ENCODE results near the gene MSRB3.

Gene MSRB3

DNA sequence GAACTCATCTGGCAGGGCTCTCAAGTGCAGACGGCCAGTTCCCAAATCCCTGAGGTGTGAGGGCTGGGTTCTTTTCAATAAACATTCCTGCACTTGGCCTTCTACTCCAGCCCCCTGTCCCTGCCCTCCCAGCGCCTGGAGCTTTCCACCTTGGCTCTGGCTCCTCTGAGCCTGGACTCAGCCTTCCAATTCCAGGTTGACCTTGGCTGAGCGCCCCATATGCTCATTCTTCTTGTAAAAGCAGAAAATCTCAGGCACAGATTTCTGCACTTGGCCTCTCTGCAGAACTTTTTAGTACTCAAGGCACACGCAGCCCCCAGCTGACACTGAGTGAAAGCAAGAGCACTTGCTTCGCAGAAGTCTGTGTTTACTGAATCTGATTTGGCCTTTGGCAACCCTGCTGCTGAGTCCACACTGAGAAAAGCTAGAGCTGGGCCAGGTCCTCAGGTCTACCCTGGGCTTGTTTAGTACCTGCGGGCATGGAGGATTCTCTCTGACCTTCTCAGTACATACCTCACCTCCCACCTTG is 222.7 kb downstream of the MSRB3 start:
- no peak for DNase-seq

DNA sequence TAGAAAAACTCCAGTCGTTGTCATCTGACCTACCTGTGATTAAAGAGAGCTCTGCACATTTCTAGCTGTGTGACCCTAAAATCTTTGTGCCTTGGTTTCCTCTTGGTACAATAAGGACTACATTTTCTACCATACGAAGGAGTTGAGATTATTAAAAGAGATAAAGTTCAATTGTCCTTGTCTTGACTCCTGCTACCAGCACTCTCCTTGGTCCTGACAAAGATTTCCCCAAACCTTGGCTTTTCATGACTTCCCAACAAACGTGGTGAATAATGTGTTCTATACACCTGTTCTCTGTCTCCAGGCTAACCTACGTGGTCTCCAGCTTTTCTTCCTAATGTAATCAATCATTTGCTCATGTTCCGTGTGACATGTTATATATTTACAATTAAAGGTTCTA is 223.5 kb downstream of the MSRB3 start:
- DNase-seq: no peak

DNA sequence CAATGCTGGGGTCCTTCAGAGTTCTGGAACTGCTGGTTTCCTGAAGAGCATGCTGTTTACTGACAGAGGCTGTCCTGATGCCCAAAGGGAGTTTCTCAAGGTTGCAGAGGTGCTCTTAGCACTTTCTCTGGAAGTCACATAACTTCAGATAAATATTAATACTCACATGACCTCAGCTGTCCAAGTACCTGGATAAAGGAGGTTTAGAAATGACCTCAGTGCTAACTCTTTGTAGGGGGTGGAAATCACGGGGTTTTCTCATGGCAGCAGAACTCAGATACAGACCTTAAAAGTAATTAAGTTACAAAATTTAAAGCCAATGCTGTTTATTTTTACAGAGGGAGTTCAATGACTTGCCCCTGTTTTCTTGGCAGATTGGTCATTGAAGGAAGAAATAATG is 225.9 kb downstream of the MSRB3 start:
- no peak for DNase-seq

DNA sequence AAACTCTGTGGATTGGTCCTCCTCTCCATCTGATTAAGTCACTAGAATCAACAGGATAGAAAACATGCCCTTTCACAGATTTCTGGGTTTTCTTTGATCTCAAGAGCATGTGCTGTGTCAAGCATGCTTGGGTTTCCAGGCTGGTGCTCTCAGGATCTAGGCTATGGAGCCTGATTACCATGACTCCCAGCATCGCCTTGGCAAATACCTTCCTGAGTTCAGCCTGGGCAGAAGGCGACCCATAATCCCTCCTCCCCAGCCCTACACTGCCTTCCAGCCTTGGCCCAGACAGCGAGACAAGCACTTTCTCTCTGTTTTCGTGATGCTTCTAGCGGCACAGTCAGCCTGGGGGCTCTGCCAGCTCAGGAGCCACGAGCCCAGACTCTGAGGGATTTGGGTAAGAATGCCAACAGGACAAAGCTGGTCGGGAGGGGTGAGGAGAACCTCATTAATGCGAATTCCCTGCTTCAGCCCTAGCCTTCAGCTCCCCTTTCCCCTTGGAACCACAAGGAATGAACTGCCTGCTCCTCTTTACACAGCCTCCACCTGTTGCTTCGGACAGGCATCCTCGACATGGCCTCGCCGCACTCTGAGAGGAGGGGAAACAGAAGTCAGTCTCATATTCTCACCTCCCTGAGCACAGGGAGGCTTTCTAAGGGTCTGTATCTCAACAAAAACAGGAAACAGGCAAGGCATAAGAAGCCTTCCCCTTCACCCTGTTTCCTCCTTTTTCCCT is 227.1 kb downstream of the MSRB3 start:
- no peak for DNase-seq

DNA sequence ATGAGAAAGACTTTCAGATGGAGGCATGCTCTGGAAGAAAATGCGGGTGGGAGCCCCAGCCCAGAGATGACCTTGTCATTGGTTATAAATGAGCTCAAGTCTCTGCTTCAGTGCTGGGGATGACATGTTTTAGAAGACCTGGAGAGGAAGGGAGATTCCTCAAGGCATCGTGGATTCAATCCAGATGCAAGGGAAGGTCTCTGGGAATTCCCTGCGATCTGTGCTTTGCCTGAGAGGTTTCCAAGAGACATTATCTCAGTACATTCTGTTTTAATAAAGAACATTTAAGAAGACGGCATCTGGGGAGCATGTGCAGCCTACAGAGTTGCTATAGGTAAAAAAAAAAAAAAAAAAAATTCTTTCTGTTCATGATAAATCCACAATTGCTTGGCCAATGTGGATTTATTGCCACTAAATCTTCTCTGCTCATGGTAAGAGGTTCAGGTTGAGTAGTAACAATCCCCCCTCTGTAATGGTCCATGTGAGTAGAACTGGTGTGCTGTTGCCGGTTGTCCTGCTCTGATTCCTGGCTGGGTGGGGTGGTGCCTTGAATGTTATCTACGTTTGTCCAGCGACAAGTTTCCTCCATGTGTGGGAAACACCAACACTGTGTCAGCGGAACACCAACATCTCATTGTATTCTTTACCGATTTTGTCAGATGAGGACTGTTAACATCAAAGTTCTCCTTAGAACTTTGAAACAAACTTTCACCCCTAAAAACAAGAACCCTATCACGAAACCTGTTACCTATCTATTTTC is 230.0 kb downstream of the MSRB3 start:
- DNase-seq: no peak

DNA sequence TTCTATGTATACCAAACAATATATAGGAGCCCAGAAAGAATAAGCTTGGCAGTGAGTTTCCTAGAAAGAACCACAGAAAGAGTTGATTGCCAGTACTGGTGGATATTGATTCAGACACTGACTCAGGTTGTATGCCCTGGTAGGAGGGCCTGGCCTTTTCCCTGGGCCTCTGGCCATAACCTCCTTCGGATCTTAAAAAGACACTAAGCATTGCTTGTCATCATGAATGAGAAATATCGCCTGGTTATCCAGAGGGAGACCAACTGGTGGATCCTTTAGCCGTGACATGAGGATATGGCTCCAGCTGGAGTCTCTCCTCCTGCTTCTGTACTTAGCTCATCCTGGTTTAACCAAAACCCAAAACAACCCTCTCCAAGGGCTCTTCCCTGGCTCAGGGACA is 231.5 kb downstream of the MSRB3 start:
- DNase-seq: no peak

DNA sequence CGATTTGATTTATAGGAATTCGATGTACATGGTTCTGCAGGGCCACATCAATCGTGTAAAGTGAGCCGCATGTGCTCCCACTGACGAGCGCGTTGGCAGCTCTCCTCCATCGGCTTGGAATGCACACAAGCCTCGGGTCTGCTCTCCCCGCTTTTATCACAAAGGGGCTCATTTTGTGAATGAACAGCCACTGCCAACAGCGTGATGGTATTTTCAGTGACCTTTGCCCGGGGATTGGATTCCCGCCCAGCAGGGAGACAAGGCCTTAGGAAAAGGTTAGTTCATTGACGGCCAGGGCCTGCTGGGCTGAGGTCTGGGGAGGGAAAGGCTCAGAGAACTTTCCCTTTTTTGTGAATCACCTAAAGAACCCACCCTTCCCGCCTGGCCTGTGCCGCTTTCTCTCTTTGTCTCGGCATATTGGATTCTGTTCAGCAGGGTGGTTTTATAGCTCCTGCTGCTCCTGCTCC is 232.1 kb downstream of the MSRB3 start:
- no peak for DNase-seq

DNA sequence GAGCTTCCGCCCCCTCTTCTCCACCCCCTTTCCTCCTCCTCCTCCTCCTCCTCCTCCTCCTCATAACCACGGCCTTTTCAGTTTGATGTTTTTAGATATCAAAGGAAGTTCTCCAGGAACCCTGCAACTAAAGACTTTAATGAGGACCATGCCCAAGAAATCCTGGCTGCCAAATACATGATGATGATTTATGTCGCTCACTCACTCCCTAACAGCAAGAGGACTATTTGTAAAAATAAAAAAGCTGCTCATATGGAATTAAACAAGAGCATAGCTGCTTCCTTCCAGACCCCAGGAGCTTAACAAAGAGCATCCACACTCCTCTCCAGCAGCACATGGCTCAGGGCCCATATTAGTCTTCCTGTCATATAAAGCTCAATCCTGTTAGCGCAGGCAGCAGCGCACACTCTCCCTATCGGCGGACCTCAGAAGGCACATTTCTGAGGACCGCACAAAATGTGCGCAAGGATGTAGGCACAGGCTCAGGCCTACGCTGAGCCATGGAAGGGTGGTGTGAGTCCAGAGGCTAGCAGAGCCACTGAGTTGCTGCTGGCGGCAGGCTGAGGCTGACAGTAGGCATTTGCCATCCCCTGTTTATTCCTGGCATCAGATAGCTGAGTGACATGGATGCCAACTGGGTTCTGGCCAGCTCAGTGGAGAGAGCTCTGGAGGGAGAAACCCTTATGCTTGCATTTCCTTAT is 232.8 kb downstream of the MSRB3 start:
- DNase-seq: no peak

DNA sequence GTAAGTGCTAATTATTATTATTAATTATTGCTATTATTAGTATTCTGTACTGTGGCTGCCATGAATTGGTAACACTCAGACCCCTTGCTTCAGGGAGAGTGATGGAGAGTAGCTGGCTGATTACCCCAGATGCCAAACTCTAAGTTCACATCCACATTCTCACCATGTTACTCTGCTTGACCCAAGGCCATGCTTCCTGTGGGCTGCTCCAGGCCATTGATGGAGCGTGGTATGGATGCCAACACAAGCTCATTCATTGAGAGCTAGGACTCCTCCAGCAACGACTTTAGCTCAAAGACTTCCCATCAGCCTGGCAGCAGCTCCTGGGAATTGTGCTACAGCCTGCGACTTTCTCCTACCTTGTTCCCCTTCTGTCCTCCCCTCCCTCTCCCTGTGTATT is 233.4 kb downstream of the MSRB3 start:
- DNase-seq: no peak
